ENCODE results near the gene LIMS4. TPM values are rescaled to one million over a fixed set of nuclear protein-coding genes. Genes with fewer than 3 reads are reported as not detected.
"Not testable (repeated sequence)": the region's sequence is repeated elsewhere in the genome, so short reads cannot be mapped to it uniquely, and the experiment has no call there.

LIMS4 gene
- total and polyA plus RNA-seq, 3 experiments from 2014 or later = 0.79 to 2.1 (median 0.91) TPM

DNA sequence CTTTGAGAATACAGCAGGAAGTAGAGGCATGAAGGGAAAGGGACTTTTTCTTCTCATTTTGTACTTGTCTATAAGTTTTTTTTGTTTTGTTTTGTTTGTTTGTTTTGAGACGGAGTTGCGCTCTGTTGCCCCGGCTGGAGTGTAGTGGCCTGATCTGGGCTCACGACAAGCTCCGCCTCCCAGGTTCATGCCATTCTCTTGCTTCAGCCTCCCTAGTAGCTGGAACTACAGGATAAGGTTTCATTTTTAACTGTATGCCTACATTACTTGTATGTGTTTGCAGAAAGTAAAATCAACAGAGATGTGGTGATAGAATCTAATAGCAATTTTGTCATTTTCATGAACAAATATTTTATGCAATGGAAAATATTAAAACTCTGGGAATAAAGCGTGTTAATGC, 38.1 kb downstream of the LIMS4 start:
- H3K4me1 ChIP-seq (ENCODE audit: insufficient read depth, low read length); H3K4me1 Mint-ChIP-seq; DNase-seq; H3K36me3 ChIP-seq (ENCODE audit: insufficient read depth, low read length); H3K27me3 Mint-ChIP-seq; H3K4me3 Mint-ChIP-seq; CTCF ChIA-PET; H3K4me3 ChIP-seq (ENCODE audit: low read length); POLR2A ChIA-PET; H3K27me3 ChIP-seq (ENCODE audit: insufficient read depth, low read length, poor library complexity, severe bottlenecking); H3K9me3 ChIP-seq (ENCODE audit: low read length); H3K27ac Mint-ChIP-seq; H3K9me3 Mint-ChIP-seq; H3K27ac ChIP-seq (ENCODE audit: low read depth, low read length); H3K36me3 Mint-ChIP-seq: not testable (repeated sequence)

GRCh38 chr2:110425725-110426124, 46.9 kb downstream of the LIMS4 start:
- H3K4me3 ChIP-seq (ENCODE audit: low read length); CTCF ChIA-PET; H3K9me3 ChIP-seq (ENCODE audit: low read length); H3K27ac ChIP-seq (ENCODE audit: low read depth, low read length); DNase-seq; H3K27ac Mint-ChIP-seq; H3K27me3 ChIP-seq (ENCODE audit: insufficient read depth, low read length, poor library complexity, severe bottlenecking); H3K4me3 Mint-ChIP-seq; H3K4me1 ChIP-seq (ENCODE audit: insufficient read depth, low read length); POLR2A ChIA-PET; H3K9me3 Mint-ChIP-seq; H3K4me1 Mint-ChIP-seq; H3K36me3 Mint-ChIP-seq; H3K36me3 ChIP-seq (ENCODE audit: insufficient read depth, low read length); H3K27me3 Mint-ChIP-seq: not testable (repeated sequence)

DNA sequence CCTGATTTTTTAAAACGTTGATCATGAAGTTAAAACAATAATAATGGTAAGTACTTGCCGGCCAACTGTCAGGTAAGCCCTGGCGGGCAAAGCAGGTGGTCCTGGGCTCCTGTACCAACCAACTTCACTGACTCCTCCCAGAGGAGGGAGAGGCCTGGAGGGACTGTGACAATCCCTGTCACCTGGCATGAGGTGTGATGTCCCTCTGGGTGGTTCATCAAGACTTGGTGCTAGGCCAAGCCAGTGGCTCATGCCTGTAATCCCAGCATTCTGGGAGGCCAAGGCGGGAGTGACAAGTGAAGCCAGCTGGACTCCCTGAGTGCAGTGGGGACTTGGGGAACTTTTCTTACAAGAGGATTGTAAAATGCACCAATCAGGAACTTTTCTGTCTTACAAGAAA, 48.2 kb downstream of the LIMS4 start:
- H3K9me3 ChIP-seq (ENCODE audit: low read length); H3K4me1 ChIP-seq (ENCODE audit: insufficient read depth, low read length); POLR2A ChIA-PET; H3K4me3 Mint-ChIP-seq; H3K36me3 Mint-ChIP-seq; H3K27ac Mint-ChIP-seq; H3K36me3 ChIP-seq (ENCODE audit: insufficient read depth, low read length); DNase-seq; H3K27ac ChIP-seq (ENCODE audit: low read depth, low read length); H3K4me3 ChIP-seq (ENCODE audit: low read length); H3K27me3 Mint-ChIP-seq; H3K27me3 ChIP-seq (ENCODE audit: insufficient read depth, low read length, poor library complexity, severe bottlenecking); H3K9me3 Mint-ChIP-seq; CTCF ChIA-PET; H3K4me1 Mint-ChIP-seq: not testable (repeated sequence)

GRCh38 chr2:110423574-110423962, 49.0 kb downstream of the LIMS4 start:
- H3K4me1 ChIP-seq (ENCODE audit: insufficient read depth, low read length); DNase-seq; H3K4me1 Mint-ChIP-seq; H3K36me3 ChIP-seq (ENCODE audit: insufficient read depth, low read length); H3K4me3 ChIP-seq (ENCODE audit: low read length); H3K27ac ChIP-seq (ENCODE audit: low read depth, low read length); CTCF ChIA-PET; POLR2A ChIA-PET; H3K27ac Mint-ChIP-seq; H3K27me3 ChIP-seq (ENCODE audit: insufficient read depth, low read length, poor library complexity, severe bottlenecking); H3K9me3 Mint-ChIP-seq; H3K27me3 Mint-ChIP-seq; H3K36me3 Mint-ChIP-seq; H3K4me3 Mint-ChIP-seq; H3K9me3 ChIP-seq (ENCODE audit: low read length): not testable (repeated sequence)

DNA sequence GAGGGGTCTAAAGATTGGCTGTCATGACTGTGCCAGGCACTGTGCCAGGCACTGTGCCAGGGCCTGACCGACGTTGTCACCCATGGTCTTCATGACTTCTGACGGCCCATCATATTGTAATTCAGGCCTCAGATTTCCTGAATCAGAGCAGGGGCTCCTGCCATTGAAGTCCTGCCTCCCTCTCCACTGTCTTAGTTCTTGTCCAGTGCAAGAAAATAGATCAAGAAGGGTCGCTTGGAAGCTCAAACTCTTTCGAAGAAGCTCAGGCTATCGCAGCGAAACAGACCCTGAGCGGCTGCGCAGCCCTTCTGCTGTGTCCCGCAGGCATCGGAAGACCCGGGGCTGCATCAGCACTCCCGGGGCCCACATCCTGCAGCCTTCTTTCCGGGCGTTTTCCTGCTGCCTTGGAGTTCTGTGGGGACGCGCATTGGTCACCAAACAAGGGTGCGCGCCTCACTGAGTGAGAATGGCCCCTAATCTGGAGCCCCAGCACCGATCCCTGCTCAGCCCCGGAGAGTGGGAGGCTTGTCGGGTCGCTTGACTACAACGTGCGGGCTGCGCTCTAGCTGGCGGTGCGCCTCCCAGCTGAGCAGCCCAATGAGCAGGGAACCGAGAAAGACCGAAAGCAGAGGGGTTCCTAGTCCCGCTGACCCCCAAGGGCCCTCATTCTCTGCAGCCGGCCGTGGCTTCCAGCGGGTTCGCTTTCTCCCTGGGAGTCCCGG, 49.6 kb downstream of the LIMS4 start:
- H3K4me1 Mint-ChIP-seq; H3K27ac ChIP-seq (ENCODE audit: low read depth, low read length); H3K27me3 Mint-ChIP-seq; DNase-seq; H3K27me3 ChIP-seq (ENCODE audit: insufficient read depth, low read length, poor library complexity, severe bottlenecking); POLR2A ChIA-PET; H3K4me1 ChIP-seq (ENCODE audit: insufficient read depth, low read length); CTCF ChIA-PET; H3K9me3 Mint-ChIP-seq; H3K27ac Mint-ChIP-seq; H3K9me3 ChIP-seq (ENCODE audit: low read length); H3K4me3 Mint-ChIP-seq; H3K36me3 Mint-ChIP-seq; H3K4me3 ChIP-seq (ENCODE audit: low read length); H3K36me3 ChIP-seq (ENCODE audit: insufficient read depth, low read length): not testable (repeated sequence)

DNA sequence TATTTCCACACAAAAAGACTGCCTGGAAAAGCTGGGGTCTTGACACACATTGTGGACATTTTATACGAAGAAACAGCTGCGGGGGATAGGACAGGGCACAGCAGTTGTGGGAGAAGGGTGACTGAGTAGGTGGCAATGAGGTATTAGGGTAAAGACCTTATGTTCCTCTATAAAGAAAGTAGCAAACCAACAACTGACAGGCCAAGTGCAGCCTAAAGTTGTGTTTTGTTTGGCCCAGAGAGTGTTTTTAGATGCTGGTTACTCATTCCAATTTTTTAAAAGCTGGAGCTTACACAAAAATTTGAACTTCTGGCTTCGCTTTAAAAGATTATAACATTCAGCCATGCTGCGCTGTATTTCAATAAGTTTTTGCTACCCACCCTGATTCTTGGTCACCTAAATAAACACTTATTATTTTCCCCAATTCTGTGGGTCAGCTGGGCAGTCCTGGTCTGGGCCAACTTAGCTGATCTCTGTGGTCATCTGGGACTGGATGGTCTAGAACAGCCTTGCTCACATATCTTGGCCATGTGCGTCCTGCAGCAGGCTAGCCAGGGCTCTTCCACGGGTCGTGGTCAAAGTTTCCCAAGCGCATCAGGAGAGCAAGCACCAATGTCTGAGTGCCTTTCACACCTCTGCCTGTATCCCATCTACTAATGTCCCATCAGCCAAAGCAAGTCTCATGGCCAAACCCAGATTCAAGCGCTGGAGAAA, 51.8 kb downstream of the LIMS4 start:
- H3K4me3 Mint-ChIP-seq; H3K4me1 Mint-ChIP-seq; H3K27ac Mint-ChIP-seq; H3K9me3 Mint-ChIP-seq; CTCF ChIA-PET; H3K4me1 ChIP-seq (ENCODE audit: insufficient read depth, low read length); DNase-seq; H3K27me3 Mint-ChIP-seq; H3K27ac ChIP-seq (ENCODE audit: low read depth, low read length); H3K4me3 ChIP-seq (ENCODE audit: low read length); H3K27me3 ChIP-seq (ENCODE audit: insufficient read depth, low read length, poor library complexity, severe bottlenecking); POLR2A ChIA-PET; H3K36me3 Mint-ChIP-seq; H3K9me3 ChIP-seq (ENCODE audit: low read length); H3K36me3 ChIP-seq (ENCODE audit: insufficient read depth, low read length): not testable (repeated sequence)

DNA sequence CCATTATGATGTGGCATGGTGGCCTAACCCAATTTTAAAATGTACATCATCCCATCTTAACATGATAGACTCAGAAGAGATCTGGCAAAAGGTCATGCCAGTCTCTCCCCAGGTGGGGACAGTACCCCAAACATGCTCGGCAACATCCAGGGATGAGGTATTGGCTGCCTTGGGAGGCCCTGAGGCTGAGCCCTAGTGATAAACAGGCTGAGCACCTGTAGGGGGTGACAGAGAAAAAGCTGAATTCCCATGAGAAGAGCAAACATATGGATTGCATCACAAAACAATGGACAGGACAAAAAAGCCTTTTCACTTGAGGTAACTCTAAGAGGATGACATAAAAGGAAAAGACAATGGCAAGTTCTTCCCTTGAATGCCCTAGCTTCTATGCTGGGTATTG, 65.5 kb downstream of the LIMS4 start:
- POLR2A ChIA-PET; H3K4me3 Mint-ChIP-seq; H3K27ac ChIP-seq (ENCODE audit: low read depth, low read length); H3K4me1 ChIP-seq (ENCODE audit: insufficient read depth, low read length); H3K36me3 ChIP-seq (ENCODE audit: insufficient read depth, low read length); H3K27ac Mint-ChIP-seq; H3K36me3 Mint-ChIP-seq; H3K9me3 Mint-ChIP-seq; H3K4me3 ChIP-seq (ENCODE audit: low read length); H3K9me3 ChIP-seq (ENCODE audit: low read length); H3K27me3 ChIP-seq (ENCODE audit: insufficient read depth, low read length, poor library complexity, severe bottlenecking); H3K27me3 Mint-ChIP-seq; CTCF ChIA-PET; H3K4me1 Mint-ChIP-seq; DNase-seq: not testable (repeated sequence)

GRCh38 chr2:110404988-110405387, 67.6 kb downstream of the LIMS4 start:
- H3K4me3 Mint-ChIP-seq; CTCF ChIA-PET; H3K9me3 Mint-ChIP-seq; H3K27me3 ChIP-seq (ENCODE audit: insufficient read depth, low read length, poor library complexity, severe bottlenecking); POLR2A ChIA-PET; H3K36me3 ChIP-seq (ENCODE audit: insufficient read depth, low read length); H3K27ac Mint-ChIP-seq; H3K4me3 ChIP-seq (ENCODE audit: low read length); H3K9me3 ChIP-seq (ENCODE audit: low read length); DNase-seq; H3K27me3 Mint-ChIP-seq; H3K4me1 ChIP-seq (ENCODE audit: insufficient read depth, low read length); H3K27ac ChIP-seq (ENCODE audit: low read depth, low read length); H3K4me1 Mint-ChIP-seq; H3K36me3 Mint-ChIP-seq: not testable (repeated sequence)

DNA sequence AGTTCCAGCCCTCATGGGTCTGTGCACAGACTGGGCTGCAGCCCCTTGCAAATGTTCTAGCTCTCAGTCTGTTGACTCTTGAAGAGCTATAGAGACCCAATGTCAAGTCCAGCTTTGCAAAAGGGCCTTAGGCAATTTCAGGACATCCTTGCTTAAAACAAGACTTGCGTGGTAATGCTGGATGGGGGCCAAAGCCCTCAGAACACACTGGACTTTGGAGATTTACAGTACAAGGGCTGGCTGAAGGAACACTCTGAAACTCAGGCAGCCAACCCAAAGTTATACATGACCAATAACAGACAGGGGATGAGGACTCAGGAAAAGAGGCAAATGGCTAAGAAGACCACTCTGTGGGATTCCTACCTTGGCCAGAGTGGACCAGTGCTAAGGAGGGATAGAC, 68.4 kb downstream of the LIMS4 start:
- H3K9me3 ChIP-seq (ENCODE audit: low read length); H3K9me3 Mint-ChIP-seq; H3K27ac Mint-ChIP-seq; H3K4me1 ChIP-seq (ENCODE audit: insufficient read depth, low read length); H3K36me3 Mint-ChIP-seq; H3K4me1 Mint-ChIP-seq; H3K27me3 ChIP-seq (ENCODE audit: insufficient read depth, low read length, poor library complexity, severe bottlenecking); H3K4me3 Mint-ChIP-seq; CTCF ChIA-PET; H3K27ac ChIP-seq (ENCODE audit: low read depth, low read length); DNase-seq; H3K36me3 ChIP-seq (ENCODE audit: insufficient read depth, low read length); POLR2A ChIA-PET; H3K27me3 Mint-ChIP-seq; H3K4me3 ChIP-seq (ENCODE audit: low read length): not testable (repeated sequence)

All from CD8-positive, alpha-beta memory T cell (primary cell).